ENCODE data around the gene GPSM3.
A peak's percentile ranks its signal among the peaks of the same experiment; 100 is the strongest.
"Not testable (repeated sequence)": the region's sequence is repeated elsewhere in the genome, so short reads cannot be mapped to it uniquely, and the experiment has no call there.

GPSM3 gene

DNA sequence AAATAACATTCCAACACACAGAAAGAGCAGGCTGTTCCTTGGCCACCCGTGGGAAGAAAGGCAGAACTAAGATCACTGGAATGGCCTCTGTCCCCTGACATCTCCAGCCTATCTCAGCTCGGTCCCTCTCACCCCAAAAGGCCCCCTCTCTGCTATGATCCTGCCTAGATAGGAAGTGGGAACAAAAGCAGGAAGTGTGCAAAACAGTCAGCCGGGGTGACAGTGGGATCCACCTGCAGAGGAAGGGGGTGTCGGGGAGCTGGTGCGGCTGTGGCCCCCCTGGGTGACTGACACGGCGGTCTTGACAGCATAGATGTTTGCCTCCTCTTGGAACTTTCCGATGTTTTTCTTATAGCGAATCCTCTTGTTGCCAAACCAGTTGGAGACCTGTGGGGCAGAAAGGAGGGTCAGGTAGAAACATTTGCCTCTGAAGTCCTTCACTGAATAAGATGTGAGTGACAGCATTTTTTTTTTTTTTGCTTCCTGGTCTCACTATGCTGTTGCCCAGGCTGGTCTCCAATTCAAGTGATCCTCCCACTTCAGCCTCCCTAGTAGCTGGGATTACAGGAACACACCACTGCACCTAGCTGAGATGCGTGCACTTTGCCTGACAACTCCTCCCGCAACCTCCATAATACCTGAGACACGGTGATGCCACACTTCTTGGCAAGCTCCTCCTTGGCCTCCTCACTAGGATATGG, 5.3 kb downstream of the GPSM3 start:
- no peak for DNase-seq (ENCODE audit: low read depth, low spot score)

DNA sequence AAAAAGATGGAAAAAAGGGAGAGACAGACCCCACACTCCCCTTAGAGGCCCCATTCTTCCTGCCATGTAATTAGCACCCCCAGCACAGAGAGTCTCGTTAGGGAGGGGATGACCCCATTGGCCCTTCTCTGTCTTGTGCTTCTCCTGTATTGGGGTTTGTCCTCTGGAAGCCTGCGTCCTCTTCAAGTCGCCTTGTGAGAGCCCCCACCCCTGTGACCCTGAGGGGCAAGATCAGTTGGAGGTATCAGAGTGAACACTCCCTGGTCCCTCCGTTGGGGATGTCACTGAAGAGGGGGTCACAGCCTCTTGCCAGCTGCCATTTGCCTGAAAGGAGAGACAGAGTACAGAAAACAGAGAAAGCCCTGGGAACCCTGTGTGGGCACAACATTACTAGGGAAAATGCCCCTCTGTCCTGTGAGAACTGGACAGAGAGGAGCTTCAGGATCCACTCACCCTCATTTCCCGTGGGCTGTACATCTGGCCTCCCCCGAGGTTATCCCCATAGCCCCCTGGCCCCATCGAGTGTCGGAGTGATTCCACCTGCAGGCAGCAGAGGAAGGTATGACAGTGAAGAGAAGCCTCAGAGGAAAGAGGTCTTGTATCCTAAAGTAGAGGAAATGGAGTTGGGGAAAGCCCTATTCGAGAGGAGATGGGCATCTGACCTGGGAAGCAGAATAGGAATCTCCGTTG, 6.1 kb downstream of the GPSM3 start:
- DNase-seq (ENCODE audit: low read depth, low spot score), result not testable (repeated sequence)

DNA sequence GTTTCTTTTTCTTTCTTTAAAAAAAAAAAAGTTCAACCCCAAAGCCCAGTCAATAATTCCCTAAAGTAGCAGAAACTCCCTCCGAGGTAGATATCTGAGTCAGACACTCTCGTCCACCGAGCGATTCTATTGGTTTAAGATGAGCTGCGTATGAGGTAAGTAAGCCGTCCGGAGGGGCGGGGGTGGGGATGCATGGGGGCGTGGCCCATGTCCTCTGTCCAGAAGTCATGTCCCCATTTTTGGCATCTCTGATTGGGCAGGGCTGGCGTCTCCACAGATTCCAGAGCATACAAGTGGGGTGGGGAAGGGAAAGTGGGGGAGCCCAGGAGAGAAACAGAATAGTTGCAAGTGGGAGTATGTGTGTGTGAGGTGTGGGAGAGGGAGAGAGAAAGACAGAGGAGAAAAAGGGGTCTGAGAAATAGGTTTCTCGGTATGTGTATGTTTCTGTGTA, 6.7 kb downstream of the GPSM3 start:
- not testable (repeated sequence) for DNase-seq (ENCODE audit: low read depth, low spot score)

DNA sequence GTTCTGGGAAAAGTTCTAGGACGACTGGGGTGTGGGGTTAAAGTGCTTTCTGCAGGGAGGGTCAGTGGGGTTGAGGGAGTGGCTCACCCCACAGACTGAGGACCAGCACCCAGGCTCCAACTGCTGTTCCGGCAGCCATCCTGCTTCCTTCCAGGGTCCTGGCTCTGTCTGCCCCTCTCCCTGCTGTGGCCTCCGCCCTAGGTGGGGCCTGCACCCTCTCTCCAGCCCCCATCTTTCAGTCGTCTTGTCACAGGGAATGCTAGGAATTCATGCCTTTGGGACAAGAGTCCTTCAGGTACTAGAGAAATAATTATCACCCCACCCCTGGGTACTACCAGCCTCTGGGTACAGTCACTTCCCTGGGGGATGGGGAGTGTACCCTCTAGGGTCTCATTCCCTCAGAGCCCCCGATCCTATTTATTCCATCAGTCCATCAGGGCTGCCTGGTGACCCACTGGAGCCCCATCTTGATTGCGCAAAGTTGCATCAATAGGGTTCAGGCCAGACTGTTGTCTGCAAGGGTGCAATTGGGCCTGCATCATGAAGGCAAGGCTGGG, 8.3 kb downstream of the GPSM3 start, which contains the start of gene AGER:
Gene AGER (minus strand): TSS at position 170 of the 557 bp plus-strand sequence. CDS start 31 bp downstream, at position 139.
- no peak for DNase-seq (ENCODE audit: low read depth, low spot score)

DNA sequence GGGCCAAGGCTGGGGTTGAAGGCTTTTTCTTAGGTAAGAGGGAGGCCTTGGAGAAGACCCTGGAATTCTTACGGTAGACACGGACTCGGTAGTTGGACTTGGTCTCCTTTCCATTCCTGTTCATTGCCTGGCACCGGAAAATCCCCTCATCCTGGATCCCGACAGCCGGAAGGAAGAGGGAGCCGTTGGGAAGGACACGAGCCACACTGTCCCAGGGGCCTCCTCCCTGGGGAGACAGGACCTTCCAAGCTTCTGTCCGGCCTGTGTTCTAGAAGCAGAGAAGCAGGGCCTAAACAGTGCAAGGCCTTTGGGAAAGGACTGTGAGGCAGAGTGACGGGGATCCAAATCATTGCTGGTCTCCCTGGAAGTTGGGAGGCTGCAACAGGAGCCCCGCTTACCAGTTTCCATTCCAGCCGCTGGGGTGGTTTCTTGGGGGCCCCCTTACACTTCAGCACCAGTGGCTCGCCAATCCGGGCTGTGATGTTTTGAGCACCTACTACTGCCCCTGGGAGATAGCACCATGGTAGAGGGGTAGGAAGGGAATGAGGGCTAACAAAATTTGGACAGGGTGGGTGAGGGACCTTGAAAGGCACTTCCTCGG, 8.9 kb downstream of the GPSM3 start:
- DNase-seq (ENCODE audit: low read depth, low spot score), result no peak

DNA sequence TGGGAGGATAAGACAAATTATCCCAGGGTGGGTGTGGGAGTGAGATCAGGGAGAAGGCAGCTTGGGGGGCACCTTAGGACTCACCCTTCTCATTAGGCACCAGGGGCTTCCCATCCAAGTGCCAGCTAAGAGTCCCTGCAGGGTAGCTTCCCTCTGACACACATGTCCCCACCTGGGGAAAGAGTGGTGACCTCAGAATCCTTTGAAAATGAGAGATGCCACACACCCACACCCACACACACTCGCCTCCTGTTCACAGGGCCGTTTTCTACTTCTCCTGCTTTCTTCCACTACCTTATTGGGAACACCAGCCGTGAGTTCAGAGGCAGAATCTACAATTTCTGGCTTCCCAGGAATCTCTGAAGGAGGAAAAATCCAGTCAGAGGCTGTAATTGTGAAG, 9.4 kb downstream of the GPSM3 start:
- no peak for DNase-seq (ENCODE audit: low read depth, low spot score)

DNA sequence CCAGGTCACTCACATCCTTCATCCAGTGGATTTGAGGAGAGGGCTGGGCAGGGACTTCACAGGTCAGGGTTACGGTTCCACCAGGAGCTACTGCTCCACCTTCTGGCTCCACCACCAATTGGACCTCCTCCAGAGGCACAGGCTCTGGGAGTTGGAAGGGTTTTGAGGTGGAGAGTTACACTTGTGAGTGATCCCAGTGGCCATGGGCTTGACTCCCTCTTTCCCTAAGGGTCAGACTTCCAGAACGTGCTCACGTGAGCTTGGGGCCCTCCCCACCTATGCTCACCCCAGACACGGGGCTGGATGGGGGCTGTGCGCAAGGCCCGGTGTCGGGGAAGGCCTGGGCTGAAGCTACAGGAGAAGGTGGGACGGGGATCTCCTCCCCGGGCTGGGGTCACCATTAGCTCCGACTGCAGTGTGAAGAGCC, 9.9 kb downstream of the GPSM3 start:
- no peak for DNase-seq (ENCODE audit: low read depth, low spot score)

DNA sequence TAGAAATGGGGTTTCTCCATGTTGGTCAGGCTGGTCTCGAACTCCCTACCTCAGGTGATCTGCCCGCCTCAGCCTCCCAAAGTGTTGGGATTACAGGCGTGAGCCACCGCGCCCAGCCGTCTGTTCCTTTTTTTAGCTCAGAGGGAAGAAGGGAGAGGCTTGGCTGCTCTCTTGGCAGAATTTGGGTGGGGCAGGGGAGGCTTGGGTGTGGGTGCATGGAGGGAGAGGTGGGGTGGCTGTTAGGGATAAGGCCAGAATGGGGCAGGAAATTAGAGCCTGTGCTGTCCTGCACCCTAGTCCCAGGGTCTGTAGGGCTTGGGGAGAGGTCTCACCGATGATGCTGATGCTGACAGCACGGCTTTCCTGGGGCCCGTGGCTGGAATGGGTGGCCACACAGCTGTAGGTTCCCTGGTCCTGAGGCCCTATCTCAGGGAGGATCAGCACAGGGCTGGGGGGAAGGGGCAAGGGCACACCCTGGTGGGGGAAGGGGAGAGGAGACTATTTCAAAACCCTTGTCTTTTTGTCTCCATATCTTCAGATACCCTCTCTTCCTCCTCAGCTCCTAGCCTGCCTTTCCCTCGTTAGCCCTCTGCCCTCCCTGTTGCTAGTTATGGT, 10.4 kb downstream of the GPSM3 start:
- no peak for DNase-seq (ENCODE audit: low read depth, low spot score)

DNA sequence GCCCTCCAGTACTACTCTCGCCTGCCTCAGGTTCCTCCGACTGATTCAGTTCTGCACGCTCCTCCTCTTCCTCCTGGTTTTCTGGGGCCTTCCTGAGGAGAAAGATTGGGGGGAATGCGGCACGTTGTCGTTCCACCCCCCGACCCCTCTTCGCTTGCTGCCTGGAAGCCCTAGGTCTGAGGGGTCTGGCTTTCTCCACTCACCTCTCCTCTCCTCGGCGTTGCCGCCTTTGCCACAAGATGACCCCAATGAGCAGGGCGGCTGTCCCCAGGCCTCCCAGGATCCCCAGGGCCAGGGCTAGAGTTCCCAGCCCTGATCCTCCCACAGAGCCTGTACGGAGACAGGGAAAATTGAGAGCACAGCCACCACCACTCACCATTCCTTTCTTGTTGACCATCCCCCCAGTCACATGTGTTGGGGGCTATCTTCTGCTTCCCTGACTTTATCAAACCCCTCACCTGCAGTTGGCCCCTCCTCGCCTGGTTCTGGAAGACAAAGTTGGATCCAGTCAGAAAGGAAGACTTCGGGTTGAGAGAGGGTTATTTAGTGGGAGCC, 11.2 kb downstream of the GPSM3 start:
- no peak for DNase-seq (ENCODE audit: low read depth, low spot score)

DNA sequence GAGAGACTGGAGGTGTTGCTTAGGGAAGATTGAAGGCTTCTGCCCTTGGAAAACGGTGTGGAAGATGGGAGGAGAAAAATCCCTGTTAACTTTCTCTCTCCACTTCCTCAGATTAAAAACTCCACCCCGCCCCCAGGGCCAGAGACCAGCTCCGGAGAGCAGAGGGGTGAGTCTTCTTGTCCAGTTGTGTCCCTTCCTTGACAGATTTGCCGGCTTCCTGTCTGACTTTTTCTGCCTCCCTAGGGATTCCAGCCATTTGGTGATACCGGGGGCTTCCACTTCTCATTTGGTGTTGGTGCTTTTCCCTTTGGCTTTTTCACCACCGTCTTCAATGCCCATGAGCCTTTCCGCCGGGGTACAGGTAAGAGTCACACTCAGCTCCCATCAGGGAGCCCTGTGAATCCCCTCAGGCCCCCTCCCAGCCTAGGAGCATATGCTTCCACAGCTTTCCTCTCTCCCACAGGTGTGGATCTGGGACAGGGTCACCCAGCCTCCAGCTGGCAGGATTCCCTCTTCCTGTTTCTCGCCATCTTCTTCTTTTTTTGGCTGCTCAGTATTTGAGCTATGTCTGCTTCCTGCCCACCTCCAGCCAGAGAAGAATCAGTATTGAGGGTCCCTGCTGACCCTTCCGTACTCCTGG, 12.6 kb downstream of the GPSM3 start:
- DNase-seq (ENCODE audit: low read depth, low spot score), result no peak

DNA sequence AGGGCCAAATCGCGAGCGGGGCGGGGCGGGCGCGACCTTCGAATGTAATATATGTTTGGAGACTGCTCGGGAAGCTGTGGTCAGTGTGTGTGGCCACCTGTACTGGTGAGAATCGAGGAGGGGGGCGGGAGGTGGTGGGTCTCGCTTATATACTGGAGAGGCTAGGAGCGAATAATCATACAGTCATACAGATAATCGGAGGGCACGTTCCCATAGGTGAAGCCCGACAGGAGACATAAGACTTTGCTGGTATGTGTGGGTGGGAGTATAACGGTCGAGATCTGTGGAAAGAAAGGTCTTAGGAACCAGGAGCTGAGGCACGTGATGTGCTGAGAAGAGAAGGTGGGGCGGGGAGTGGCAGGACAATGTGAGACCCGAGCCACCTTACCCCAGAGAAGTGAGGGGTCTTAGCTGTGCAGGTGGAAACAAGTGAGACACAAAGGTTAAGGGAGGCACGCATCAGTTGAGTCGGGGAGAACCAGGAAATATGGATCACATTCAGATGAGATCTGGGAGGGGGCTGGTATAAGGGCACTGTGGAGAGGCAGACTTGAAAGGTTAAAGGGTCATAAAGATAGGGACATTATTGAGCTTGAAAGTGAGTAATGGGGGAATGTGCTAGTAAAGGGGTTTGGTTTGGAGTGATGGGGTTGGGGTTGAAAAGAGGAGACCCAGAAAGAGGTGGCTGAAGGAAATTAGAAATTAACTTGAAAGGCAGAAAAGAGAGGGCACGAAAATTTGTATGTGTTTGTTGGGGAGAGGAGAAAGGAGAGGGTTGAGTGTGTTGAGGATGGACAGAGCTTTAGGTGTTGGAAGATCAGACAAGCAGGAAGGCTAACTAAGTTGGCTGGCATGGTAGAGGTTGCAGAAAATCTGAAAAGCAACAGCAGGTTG, 13.6 kb downstream of the GPSM3 start:
- no peak for DNase-seq (ENCODE audit: low read depth, low spot score)

DNA sequence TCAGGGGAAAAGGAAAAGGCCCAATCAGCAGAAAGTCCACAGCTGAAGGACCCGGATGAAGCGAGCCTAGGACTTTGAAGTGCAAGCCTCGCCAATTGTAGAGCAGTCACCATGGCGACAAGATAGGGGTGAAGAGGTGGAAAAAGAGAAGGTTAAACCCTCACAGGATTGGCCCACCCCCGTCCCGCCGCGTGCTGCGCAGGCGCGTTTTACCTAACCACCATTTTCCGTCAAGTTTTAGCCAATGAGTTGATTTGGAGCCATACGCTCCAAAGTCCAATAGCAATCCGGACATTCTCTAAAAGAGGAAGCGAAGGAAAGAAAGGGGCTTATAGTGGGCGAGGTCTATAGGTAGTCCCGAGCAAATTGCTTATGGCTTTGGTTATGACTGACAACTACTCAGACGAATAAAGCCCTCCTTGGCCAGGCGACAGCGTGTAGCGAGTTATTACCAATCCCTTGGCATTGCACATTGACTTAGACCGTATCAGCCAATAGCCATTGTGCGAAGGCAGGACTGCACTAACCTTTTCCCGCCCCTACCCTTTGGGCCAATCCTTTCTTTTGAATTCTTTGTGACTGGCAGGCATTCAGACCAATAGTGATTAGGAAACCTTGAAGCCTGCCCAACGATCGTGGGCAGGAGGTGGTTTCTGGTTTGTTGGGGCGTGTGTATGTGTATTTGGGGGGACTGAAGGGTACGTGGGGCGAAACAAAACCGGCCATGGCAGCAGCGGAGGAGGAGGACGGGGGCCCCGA, 14.5 kb downstream of the GPSM3 start, which contains the start of gene RNF5:
Gene RNF5 (plus strand): TSS at position 618 of the 759 bp plus-strand sequence. CDS start 107 bp downstream, at position 725.
- DNase-seq (ENCODE audit: low read depth, low spot score), result peak; percentile 91

DNA sequence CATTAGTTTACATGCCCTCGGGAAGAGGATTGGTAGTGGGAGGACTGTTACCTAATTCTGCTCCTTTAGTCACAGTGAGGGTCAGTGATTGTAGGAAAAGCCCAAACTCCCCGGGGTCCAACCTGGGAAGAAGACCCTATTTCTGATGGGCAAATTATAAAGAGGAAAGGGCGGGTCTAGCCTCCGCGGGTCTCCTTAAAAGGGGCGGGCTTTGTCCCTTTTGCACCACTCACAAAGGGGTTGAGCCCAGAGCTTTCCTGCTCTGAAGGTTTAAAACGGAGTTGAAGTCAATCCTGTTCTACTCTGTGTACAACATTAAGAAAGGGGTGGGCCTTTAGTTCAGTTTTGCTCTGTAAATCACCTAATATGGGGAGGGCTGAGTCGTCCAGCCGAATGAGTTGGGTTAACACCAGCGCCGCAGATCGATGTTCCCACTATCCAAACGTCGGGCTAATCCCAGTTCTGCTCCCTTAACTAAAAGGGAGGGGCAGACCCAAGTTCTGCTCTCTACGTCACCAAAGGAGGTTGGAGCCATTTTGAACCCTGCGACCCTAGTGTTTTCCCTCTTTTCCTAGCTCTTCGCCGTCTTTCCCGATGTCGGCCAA, 15.2 kb downstream of the GPSM3 start:
- no peak for DNase-seq (ENCODE audit: low read depth, low spot score)

DNA sequence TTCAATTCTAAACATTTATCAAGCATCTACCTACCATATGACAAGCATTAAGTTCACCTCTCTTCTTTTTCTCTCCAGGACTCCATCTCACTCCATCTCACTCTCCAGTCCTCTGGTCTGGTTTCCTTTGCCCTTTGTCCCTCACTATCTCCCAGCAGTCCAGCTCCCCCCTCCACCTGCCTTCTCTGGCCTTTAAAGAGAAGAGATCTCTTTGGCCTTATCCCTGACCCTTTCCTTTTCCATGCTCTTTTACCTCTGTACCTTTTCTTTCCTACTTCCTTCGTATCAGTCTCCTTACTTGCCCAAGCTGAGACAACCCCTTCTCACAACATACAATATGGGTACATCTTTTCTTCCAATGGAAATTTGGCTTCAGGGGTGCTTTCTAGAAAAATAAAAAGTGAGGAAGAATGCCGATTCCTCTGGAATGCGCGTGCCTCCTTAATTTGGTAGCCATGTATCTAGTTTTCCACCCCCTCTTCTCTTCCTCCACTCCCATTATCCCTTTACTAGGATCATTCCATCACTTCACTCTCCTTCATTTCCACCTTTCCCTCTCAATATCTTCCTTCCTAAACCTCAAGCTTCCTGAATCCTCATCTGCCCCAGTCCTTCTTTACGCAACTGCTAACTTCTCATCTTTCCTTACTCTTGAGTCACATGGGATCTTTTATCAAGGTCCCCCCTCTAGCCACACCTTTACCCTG, 15.8 kb downstream of the GPSM3 start:
- DNase-seq (ENCODE audit: low read depth, low spot score), result no peak

DNA sequence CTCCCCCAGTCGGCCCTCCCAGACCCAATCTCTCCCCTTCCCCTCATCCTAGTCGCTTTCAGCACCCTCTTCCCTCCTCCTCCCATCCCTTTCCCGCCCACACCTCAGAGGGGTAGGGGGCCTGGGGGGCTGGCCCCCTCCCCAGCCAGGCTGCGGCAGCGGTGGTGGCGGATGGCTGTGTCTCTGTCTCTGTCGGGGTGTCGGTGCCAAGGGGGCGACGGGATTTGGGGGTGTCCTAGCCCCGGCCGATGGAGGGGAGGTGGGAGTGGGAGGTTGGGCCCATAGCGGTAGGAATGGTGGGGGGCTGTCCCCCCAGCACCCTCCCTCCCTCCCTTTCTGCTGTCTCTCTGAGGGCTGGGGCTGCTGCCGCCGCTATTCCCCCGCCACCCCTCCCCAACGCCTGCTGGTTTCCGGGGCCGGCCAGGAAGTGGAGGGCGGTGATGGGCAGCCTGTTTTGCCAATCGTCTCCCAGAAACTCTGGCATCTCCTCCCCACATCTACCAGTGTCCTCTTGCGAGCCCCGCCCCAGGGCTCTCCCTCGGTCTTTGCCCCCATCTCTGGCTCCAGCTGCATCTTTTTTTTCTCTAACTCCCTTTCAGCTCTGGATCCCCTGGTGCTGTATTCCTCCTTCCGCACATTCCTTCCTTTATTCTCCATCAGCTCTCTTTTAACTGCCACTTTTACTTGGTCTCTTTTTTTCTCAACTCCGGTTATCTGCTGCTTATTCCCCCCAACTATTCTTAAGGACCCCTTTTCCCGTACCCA, 16.6 kb downstream of the GPSM3 start, which contains the start of gene AGPAT1:
Gene AGPAT1 (minus strand): TSS at position 374 of the 765 bp plus-strand sequence. CDS start 4,588 bp downstream, outside the sequence.
- peak; percentile 92 for DNase-seq (ENCODE audit: low read depth, low spot score)

DNA sequence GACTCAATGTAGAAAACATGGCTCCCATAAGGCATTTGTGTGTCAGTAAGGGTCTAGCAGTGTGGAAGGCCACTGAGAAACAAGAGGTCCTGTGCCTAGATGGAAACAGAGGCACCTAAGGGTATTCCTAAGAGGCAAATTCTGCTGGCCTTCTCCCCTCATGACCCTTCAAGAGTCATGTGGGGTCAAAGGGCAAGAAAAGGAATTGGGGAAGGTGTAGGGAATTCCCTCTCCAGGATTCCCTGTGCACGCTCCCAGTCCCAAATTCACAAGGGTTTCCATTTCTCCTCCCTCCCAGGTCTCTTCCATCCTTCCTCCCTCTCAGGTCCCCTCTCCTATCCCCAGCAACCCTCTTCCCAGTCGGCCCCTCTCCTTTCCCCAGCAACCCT, 17.1 kb downstream of the GPSM3 start:
- DNase-seq (ENCODE audit: low read depth, low spot score), result no peak

DNA sequence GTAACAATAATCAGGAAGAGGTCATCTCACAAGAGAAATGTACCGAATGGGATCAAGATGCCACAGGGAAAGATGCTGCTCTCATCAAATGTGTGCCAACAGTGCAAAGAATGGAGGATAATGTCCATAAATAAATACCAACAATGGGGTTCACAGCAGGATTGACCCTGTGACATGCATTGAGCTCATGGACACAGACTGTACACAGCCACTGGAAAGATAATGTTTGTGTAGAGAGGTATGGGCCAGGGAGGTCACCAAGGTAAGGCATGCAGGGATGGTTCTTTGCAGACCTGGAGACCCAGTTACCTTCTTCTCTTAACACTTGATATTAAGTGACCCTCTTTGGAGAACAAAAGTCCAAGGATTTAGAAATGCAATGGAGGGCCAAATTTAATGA, 18.0 kb downstream of the GPSM3 start:
- no peak for DNase-seq (ENCODE audit: low read depth, low spot score)

Measured in activated CD4-positive, CD25-positive, alpha-beta regulatory T cell treated with anti-CD3 and anti-CD28 coated beads, Interleukin-2, amount 50 U/mL, for 16 hours (primary cell).